Dendritic cell treated with granulocyte-macrophage colony-stimulating factor and Interleukin-4, amounts not matched to agents 40 ng/mL and 50 ng/mL, for 4 days (primary cell): ENCODE results near the gene KAT2B.

Experiments used
- H3K27ac Mint-ChIP-seq: one replicate; pipeline ENCODE4 v1.8.0; 2022; ENCODE audit warnings: mild to moderate bottlenecking, mixed read lengths
- H3K27me3 Mint-ChIP-seq: one replicate; pipeline ENCODE4 v1.8.0; 2022; ENCODE audit warnings: mild to moderate bottlenecking, mixed read lengths
- H3K36me3 Mint-ChIP-seq: one replicate; pipeline ENCODE4 v1.8.0; 2022; ENCODE audit warnings: low read depth, mixed read lengths
- H3K4me1 Mint-ChIP-seq: one replicate; pipeline ENCODE4 v1.8.0; 2022; ENCODE audit warnings: low read depth, mixed read lengths
- H3K4me3 Mint-ChIP-seq: one replicate; pipeline ENCODE4 v1.8.0; 2022; ENCODE audit warnings: mild to moderate bottlenecking, moderate library complexity, mixed read lengths
- H3K9me3 Mint-ChIP-seq: one replicate; pipeline ENCODE4 v1.8.0; 2022; ENCODE audit warnings: mixed read lengths
- intact Hi-C: fragments of 100-400 bp; cut with micrococcal nuclease; formaldehyde crosslinking; loops from one replicate; pipeline ENCODE4 v1.15.0; 2022

Gene KAT2B

DNA sequence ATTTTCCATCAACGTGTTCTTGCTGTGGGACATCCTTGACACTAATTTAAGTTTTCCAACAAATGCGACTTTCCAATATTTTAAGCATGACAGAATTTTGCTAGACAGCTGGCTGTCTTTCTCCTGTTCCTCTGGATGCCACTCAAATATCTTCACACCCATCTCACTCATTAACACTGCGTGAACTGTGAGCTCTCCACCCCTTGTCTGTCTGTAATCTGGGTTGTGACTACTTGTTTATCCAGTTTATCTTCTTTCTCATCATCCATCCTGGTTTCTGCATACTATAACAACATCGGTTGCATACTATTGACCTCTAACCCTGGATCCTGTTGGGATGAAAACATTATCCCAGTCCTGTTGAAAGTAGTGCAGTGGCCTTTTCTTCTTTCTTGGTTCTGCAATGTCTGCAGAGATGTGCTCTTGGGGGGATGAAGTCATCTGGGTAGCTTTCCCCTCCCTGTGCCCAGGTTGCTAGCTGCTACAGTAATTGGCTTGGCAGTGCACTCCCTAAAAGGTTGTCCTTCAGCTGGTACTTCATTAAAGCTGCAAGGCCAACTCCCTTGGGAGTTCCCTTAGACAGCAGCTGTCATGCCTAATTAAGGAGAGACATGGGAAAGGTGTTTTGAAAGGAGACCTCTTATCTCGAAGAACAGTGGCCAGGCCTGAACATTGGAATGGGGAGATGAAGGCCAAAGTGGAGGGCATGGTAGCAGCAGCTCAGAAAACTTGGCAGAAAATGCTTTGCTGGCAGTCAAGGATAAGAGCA is 24.7 kb downstream of the KAT2B start:
- no peaks in the 10 kb centered on the region for H3K27me3 Mint-ChIP-seq
- H3K27ac Mint-ChIP-seq, result no peak overlapping the region
- H3K4me1 Mint-ChIP-seq, result peaks cover 39% of the 10 kb centered on the region
- no peak overlapping the region for H3K4me3 Mint-ChIP-seq
- H3K36me3 Mint-ChIP-seq, result no peaks in the 10 kb centered on the region
- intact Hi-C loops, result loop anchor here (5.0 kb wide), 1 partner anchor 118 kb away; the partner anchor contains the start of gene RAB5A
- H3K9me3 Mint-ChIP-seq, result no peaks in the 10 kb centered on the region

DNA sequence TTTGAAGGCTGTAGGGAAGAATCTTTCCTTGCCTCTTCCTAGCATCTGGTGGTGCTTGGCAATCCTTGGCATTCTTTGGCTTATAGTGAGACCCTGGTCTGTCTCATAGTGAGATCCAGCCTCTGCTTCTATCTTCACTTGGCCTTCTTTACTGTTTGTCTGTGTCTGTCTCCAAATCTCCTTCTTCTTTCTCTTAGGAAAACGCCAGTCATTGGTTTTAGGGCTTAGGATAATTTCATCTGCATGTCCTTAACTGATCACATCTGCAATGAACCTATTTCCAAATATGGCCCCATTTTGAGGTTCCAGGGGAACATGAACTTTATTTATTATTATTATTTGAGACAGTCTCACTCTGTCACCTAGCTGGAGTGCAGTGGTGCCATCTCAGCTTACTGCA is 25.8 kb downstream of the KAT2B start:
- H3K27me3 Mint-ChIP-seq, result no peaks in the 10 kb centered on the region
- H3K36me3 Mint-ChIP-seq, result no peaks in the 10 kb centered on the region
- H3K27ac Mint-ChIP-seq, result no peak overlapping the region
- no peaks in the 10 kb centered on the region for H3K9me3 Mint-ChIP-seq
- H3K4me3 Mint-ChIP-seq, result no peak overlapping the region
- peaks cover 28% of the 10 kb centered on the region for H3K4me1 Mint-ChIP-seq
- intact Hi-C loops, result no loop called here

DNA sequence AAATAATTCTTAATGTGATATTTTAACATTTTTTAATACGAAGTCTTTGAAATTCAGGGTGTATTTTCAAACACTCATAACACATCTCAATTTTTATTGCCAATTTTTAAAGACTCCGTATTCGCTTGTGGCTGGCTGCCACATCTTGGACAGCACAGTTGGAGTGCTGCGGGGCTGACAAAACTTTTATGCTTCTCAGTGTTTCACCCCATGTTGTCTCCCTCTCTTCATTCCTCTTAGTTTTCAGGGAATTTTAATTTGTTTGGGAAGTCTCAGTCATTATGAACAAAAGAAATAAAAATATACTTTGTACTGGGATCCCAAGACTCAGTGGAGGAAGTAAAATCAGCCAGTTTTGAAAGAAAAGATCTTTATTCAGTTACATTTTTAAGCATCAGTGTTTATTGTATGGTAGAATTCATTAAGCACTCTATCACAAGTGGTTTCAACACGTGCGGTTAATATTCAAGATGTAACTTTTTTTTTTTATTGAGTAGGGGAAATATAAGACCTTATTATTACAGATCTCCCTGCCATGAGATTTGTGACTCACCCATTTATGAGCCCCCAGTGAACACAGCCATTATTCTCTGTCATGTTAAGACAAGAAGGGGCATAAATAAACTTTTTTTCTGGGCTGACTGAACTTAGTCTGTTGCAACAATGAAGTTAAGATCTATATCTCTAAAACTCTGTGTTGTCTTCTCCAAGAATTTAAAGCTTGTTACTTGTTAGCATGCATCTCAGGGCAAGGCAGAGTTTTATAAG is 26.8 kb downstream of the KAT2B start:
- H3K36me3 Mint-ChIP-seq, result peaks cover 4% of the 10 kb centered on the region
- intact Hi-C loops, result no loop called here
- no peaks in the 10 kb centered on the region for H3K27me3 Mint-ChIP-seq
- no peak overlapping the region for H3K27ac Mint-ChIP-seq
- peaks cover 24% of the 10 kb centered on the region for H3K4me1 Mint-ChIP-seq
- no peak overlapping the region for H3K4me3 Mint-ChIP-seq
- no peaks in the 10 kb centered on the region for H3K9me3 Mint-ChIP-seq

DNA sequence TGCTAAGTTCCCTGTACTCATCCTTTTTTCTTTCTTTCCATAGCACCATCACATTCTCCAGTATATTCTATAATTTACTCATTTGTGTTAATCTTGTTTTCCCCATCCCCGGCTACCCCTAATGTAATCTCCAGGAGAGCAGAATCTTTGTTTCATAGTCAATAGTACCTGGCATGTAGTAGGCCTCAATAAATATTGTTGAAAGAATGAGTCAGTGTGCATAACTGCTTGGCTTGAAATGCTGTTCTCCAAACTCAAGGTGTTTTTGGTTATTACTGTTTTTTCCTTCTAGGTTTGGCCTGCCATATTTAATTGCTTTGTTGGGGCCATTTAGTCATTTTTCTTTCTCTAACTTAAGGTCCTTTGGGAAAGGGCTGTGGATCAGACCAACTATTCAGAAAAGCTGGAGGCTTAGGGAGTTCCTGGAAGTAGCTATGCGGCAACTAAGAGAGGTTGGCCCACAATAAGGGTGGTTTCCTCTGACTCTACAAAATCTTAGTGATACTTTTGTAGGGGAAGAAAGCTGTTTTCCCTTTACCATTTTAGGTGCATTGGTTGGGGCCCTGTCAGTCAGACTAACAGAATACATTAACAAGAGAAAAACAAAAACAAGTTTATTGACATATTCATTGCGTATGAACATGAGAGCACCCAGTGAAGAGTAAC is 28.4 kb downstream of the KAT2B start:
- Mint-ChIP-seq H3K27me3 (no peaks in the 10 kb centered on the region), H3K27ac (peak overlapping the region; percentile 56), H3K4me3 (no peak overlapping the region), H3K36me3 (peaks cover 18% of the 10 kb centered on the region), H3K4me1 (peaks cover 24% of the 10 kb centered on the region), H3K9me3 (no peaks in the 10 kb centered on the region)
- intact Hi-C loops, result no loop called here

DNA sequence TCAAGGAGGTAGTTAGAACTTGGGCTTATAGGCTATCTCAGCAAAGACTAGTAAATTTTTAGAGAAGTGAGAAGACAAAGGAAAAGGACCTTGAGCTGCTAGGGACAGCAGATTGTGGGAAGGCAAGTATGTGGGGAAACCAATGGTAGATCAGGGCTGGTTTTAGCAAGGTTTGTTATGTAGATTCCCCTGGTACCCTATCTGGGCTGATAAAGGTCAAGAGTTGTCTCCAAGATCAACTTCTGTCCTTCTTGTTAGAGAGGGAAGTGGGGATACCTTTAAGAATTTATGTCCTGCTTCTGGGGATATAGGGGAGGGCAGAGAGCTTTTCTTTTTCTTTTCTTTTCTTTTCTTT is 28.9 kb downstream of the KAT2B start:
- Mint-ChIP-seq H3K4me3 (no peak overlapping the region), H3K27ac (peak overlapping the region; percentile 56), H3K36me3 (peaks cover 18% of the 10 kb centered on the region), H3K4me1 (peaks cover 24% of the 10 kb centered on the region), H3K27me3 (no peaks in the 10 kb centered on the region), H3K9me3 (no peaks in the 10 kb centered on the region)
- intact Hi-C loops, result no loop called here

DNA sequence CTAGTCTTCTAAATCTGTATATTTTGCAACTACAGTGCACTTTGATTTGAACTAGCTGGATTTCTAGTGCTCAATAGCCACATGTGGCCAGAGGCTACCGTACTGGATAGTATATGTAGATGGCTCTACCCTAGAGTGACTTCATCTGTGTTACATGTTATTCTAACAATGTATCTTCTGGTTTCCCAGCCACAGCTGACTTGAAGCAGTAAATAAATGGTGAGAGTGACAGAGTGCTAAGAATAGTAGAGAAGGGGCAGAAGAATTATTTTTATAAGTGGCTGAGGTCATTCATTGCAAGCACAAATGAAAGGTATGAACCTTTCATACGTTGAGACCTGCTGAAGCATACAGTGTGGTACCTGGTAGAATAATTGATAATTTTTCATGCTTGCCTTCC is 30.9 kb downstream of the KAT2B start:
- intact Hi-C loops, result no loop called here
- Mint-ChIP-seq H3K4me3 (no peak overlapping the region), H3K4me1 (peaks cover 16% of the 10 kb centered on the region), H3K36me3 (peaks cover 18% of the 10 kb centered on the region), H3K27me3 (no peaks in the 10 kb centered on the region), H3K9me3 (no peaks in the 10 kb centered on the region), H3K27ac (no peak overlapping the region)

DNA sequence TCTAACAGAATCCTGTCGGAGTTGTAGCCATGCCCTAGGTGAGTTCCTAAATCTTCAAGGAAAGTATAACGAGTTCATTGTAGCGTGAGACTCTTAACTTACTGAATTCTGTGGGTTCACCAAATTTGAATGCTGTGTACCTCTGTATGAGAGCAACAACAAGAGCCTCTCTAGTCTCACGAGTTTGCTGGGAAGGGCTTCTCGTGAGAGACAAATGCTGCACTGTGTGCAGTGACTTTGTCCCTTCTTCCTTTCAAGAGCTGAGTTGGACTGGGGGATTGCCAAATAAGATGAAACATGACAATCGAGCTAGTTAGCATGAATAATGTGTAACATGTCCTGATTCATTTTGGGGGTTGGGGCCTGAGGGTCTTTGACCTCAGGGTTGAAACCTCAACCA is 32.2 kb downstream of the KAT2B start:
- Mint-ChIP-seq H3K4me3 (no peak overlapping the region), H3K9me3 (no peaks in the 10 kb centered on the region), H3K36me3 (peaks cover 18% of the 10 kb centered on the region), H3K27ac (no peak overlapping the region), H3K4me1 (peaks cover 16% of the 10 kb centered on the region), H3K27me3 (no peaks in the 10 kb centered on the region)
- intact Hi-C loops, result no loop called here

DNA sequence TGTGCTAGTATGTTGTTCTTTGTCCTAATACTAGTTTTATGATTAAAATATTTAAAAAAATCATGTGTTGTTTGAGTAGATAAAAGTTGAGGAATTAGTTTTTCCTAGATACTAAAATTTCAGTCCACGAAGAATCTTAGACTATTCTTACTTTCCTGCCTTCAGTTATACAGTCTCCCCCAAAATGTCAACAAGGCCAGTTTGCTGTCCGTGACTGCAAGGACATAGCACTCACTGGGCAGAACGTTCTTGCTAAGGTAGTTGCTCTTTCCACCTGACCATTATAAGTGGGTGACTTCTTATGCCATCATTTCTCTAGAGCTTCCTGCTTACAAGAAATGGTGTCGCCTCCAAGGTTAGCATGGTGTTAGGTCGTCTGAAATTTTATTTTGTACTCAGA is 32.8 kb downstream of the KAT2B start:
- Mint-ChIP-seq H3K36me3 (peaks cover 19% of the 10 kb centered on the region), H3K27me3 (no peaks in the 10 kb centered on the region), H3K9me3 (no peaks in the 10 kb centered on the region), H3K4me3 (no peak overlapping the region), H3K27ac (no peak overlapping the region), H3K4me1 (peaks cover 13% of the 10 kb centered on the region)
- intact Hi-C loops, result no loop called here

DNA sequence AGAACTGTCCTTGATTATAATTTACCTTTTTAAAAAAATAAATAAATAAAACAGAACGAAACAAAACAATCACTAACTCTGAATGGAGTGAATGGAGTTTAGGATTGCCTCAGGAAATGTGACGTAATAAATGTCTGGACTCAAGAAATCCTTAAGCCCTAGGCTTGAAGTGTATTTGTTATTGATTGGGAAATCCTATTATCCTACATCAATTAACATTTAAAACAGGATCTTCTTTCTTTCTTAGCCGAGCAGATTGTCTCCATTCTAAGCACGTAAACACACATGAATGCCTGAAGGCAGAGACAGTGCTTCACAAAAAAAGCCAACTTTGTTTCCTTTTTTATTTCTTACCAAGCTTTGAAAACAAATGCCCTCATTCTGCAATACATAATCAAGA is 33.4 kb downstream of the KAT2B start:
- no peaks in the 10 kb centered on the region for H3K27me3 Mint-ChIP-seq
- no peak overlapping the region for H3K27ac Mint-ChIP-seq
- peaks cover 25% of the 10 kb centered on the region for H3K36me3 Mint-ChIP-seq
- no peaks in the 10 kb centered on the region for H3K9me3 Mint-ChIP-seq
- intact Hi-C loops, result no loop called here
- H3K4me1 Mint-ChIP-seq, result peaks cover 7% of the 10 kb centered on the region
- no peak overlapping the region for H3K4me3 Mint-ChIP-seq

DNA sequence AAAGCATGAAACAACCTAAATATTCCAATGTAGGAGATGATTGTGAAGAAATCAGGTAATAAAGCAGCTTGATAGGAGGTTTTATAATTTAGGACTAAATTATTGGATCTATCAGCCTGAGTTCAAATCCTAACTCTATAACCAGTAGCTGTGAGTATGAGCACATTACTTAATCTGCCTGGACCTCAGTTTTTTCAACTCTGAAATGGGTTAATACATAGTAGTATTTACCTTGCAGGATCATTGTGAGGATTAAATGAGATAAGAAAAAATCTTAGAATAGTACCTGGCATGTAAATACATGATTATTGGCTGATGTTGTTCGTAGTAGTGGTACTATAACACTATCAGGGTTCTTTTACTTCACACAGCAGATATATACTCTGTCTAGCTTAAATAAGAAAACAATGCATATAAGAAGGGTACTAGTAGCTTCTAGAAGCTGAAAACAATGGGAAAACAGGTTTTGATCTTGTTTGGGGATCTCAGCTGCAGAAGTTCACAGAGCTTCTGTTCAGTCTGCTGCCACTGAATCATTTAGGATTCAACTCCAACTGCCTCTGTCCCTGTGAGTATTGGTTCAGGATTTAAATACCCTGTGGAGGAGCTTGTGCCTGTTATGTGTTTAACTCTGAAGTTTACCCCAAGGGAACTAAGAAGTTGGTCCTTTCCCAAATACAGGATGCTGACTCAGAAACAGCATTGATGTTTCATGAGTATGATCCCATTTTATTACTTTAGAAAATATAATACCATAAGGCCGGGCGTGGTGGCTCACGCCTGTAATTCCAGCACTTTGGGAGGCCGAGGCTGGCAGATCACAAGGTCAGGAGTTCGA is 34.2 kb downstream of the KAT2B start:
- peaks cover 29% of the 10 kb centered on the region for H3K36me3 Mint-ChIP-seq
- H3K4me1 Mint-ChIP-seq, result no peaks in the 10 kb centered on the region
- no peak overlapping the region for H3K27ac Mint-ChIP-seq
- H3K4me3 Mint-ChIP-seq, result no peak overlapping the region
- H3K9me3 Mint-ChIP-seq, result no peaks in the 10 kb centered on the region
- intact Hi-C loops, result no loop called here
- H3K27me3 Mint-ChIP-seq, result no peaks in the 10 kb centered on the region

DNA sequence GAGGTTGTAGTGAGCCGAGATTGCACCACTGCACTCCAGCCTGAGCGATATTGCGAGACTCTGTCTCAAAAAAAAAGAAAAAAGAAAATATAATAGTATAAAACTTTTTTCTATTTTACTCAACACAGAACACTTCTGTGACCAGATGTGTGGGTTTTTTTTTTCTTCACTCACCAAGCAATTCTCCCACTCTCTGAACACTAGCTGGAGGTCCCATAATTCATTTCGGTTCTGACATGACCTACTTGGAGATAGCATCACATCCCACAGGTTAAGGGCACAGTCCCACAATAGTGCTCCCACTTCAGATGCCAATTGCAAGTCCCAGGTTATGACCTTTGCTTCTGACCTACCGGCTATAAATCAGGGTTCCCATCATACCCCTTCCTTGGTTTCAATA is 35.0 kb downstream of the KAT2B start:
- no peak overlapping the region for H3K4me3 Mint-ChIP-seq
- no peak overlapping the region for H3K27ac Mint-ChIP-seq
- no peaks in the 10 kb centered on the region for H3K27me3 Mint-ChIP-seq
- peaks cover 37% of the 10 kb centered on the region for H3K36me3 Mint-ChIP-seq
- intact Hi-C loops, result no loop called here
- H3K9me3 Mint-ChIP-seq, result no peaks in the 10 kb centered on the region
- H3K4me1 Mint-ChIP-seq, result peaks cover 3% of the 10 kb centered on the region

DNA sequence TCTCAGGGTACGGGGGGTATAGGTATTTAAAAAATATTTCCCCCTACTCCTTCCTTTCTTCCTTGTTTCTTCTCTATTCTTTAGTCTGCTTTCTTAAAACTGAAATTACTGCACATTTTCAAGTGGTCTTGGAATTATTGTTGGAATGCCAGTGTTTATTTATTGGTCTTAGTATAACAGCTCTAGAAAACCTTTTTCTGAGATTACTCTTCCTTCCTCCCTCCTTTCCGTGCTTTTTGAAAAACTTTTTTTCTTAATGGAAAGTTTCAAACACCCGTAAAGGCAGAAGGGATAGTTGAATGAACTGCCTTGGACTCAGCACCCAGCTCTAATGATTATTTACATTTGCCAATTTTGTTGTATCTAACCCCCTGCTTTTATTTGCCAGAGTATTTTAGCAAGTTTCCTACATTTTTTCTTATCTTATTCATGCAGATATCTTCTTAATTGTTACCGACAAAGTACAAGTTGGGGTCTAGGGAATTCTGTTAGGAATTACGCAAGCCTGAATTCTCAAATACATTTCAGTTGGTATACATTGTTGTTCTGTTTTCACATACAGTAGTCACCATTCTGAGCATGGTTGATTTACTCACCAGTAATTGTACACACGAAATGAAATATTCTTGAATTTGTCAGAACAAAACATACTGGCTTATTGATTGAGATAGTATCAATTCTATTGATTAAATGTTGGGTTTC is 36.2 kb downstream of the KAT2B start:
- H3K36me3 Mint-ChIP-seq, result peaks cover 45% of the 10 kb centered on the region
- H3K9me3 Mint-ChIP-seq, result no peaks in the 10 kb centered on the region
- H3K27me3 Mint-ChIP-seq, result no peaks in the 10 kb centered on the region
- no peak overlapping the region for H3K27ac Mint-ChIP-seq
- peaks cover 12% of the 10 kb centered on the region for H3K4me1 Mint-ChIP-seq
- H3K4me3 Mint-ChIP-seq, result no peak overlapping the region
- intact Hi-C loops, result no loop called here

DNA sequence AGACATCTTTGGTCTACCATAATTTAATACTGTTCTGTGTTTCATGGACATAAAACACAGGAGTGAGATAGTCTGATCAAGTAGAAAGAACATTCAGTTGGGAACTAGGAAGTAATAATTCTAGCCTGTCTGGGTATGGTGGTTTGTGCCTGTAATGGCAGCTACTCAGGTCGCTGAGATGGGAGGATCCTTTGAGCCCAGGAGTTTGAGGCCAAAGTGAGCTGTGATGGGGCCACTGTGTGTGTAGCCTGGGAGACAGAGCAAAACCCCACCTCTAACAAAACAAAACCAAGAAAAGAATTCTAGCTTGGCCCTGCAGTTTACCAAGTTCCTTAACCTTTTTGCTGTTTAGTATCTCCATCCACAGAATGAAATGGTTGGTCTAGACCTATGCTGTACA is 36.8 kb downstream of the KAT2B start:
- intact Hi-C loops, result no loop called here
- no peak overlapping the region for H3K27ac Mint-ChIP-seq
- H3K9me3 Mint-ChIP-seq, result no peaks in the 10 kb centered on the region
- no peaks in the 10 kb centered on the region for H3K27me3 Mint-ChIP-seq
- no peak overlapping the region for H3K4me3 Mint-ChIP-seq
- peaks cover 40% of the 10 kb centered on the region for H3K36me3 Mint-ChIP-seq
- H3K4me1 Mint-ChIP-seq, result peaks cover 12% of the 10 kb centered on the region
